ENCODE results near the gene AZU1.
"Not testable (repeated sequence)": the region's sequence is repeated elsewhere in the genome, so short reads cannot be mapped to it uniquely, and the experiment has no call there.

AZU1 gene

GRCh38 chr19:875265-875879 lies 47.7 kb downstream of the AZU1 start:
- no peak for DNase-seq

- DNase-seq: no peak
Observed at GRCh38 chr19:876089-876488, 48.5 kb downstream of the AZU1 start.

- DNase-seq: no peak
Observed at GRCh38 chr19:876780-877314, 49.2 kb downstream of the AZU1 start.

GRCh38 chr19:877992-878660 lies 50.5 kb downstream of the AZU1 start:
- DNase-seq: not testable (repeated sequence)

GRCh38 chr19:878751-879561 lies 51.3 kb downstream of the AZU1 start:
- not testable (repeated sequence) for DNase-seq

- DNase-seq: no peak
Observed at GRCh38 chr19:879711-880438, 52.2 kb downstream of the AZU1 start.
